GM12878 (cell line): ENCODE data around the gene PRKAB2. TPM values are rescaled to one million over a fixed set of nuclear protein-coding genes. Genes with fewer than 3 reads are reported as not detected.

Experiments
- FOXK2 ChIP-seq: fragments of 450-650 bp; IDR thresholded peaks from 2 replicates; pipeline ENCODE4 v1.6.1; 2017; ENCODE audit warnings: mild to moderate bottlenecking, moderate library complexity
- HSF1 ChIP-seq: fragments of 150-350 bp; IDR thresholded peaks from 2 replicates; pipeline ENCODE4 v1.6.1; 2014; ENCODE audit warnings: mild to moderate bottlenecking, low read depth, low read length
- NFXL1 ChIP-seq: fragments of 450-650 bp; IDR thresholded peaks from 2 replicates; pipeline ENCODE4 v1.6.1; 2017; ENCODE audit warnings: antibody characterized with exemption, mild to moderate bottlenecking, borderline replicate concordance
- NR2C2 ChIP-seq: IDR thresholded peaks from 2 replicates; pipeline ENCODE4 v1.6.1; 2011; ENCODE audit warnings: borderline replicate concordance, low read depth; ENCODE audit not compliant: control insufficient read depth, insufficient read length
- SKIL ChIP-seq: fragments of 450-650 bp; IDR thresholded peaks from 2 replicates; pipeline ENCODE4 v1.6.1; 2017; ENCODE audit warnings: mild to moderate bottlenecking, low read depth, inconsistent platforms; ENCODE audit not compliant: poor library complexity, severe bottlenecking
- TCF3 ChIP-seq: IDR thresholded peaks from 2 replicates; pipeline ENCODE4 v1.6.1; 2012; ENCODE audit warnings: low read depth, mild to moderate bottlenecking, low read length, borderline replicate concordance; ENCODE audit not compliant: insufficient read depth
- YY1 ChIP-seq: IDR thresholded peaks from 2 replicates; pipeline ENCODE4 v1.6.1; 2011; ENCODE audit warnings: low read depth, mild to moderate bottlenecking, low read length
- ZZZ3 ChIP-seq: IDR thresholded peaks from 2 replicates; pipeline ENCODE4 v1.6.1; 2011; ENCODE audit warnings: low read depth; ENCODE audit not compliant: control insufficient read depth, insufficient read length
- polyA plus RNA-seq, 11 experiments: library from polyadenylated mRNA; depleted of rRNA in 4 of 11; unstranded in 6 of 11; stranded (reverse) in 5 of 11; fragments of >200 nt; fragmentation: Nextera tagmentation in 4 of 11; fragmentation: Illumina TruSeq in 1 of 11; extraction: Ambion mirVana in 4 of 11; extraction: Trizol in 1 of 11; gene quantifications; 1 replicate in 1 of 11; 2 replicates in 10 of 11; pipeline versions ENCODE4 v1.2.1 to v1.2.3, GENCODE V29; 2011 to 2016; ENCODE audit warnings: inconsistent platforms in 2 of 11, missing spikeins in 2 of 11, low read depth in 1 of 11
- total RNA-seq, 4 experiments: library from RNA; depleted of rRNA in 3 of 4; stranded (reverse); fragments of >200 nt in 3 of 4; fragmentation: Illumina TruSeq in 1 of 4; extraction: Trizol in 1 of 4; gene quantifications; 2 replicates each; pipeline versions ENCODE4 v1.2.1 to v1.2.3, GENCODE V29; 2013 to 2021

The PRKAB2 gene
- total and polyA plus RNA-seq, 10 of the 15 experiments (the other 5 are each of a cell fraction or from before 2014, with no cell fraction given): 2.2 to 26.4 (median 6.7) TPM

- TF ChIP-seq FOXK2 (peak; percentile 93), YY1 (peak; percentile 96), HSF1 (0 out of 2 replicates have a peak, but pooled peaks have one; percentile 24), NFXL1 (peak; percentile 33; the same call in 1 of the 2 replicates), ZZZ3 (no peak), SKIL (peak; percentile 50), NR2C2 (no peak), TCF3 (no peak)
Measured at GRCh38 chr1:147172168-147173016, at the start of gene PRKAB2 (continued).
